Transverse colon (tissue), 4 donors: ENCODE data around the gene KMT5B. TPM values are rescaled to one million over a fixed set of nuclear protein-coding genes. Genes with fewer than 3 reads are reported as not detected.

Source experiments
- DNase-seq: peaks from one replicate; pipeline ENCODE4 v3.0.0-alpha.2; 2019
- H3K27ac ChIP-seq, 4 donors: fragments of 200-600 bp; sonication (generic); 2 replicates each; pipeline ENCODE4 v1.5.1; 2016 to 2018; ENCODE audit warnings: inconsistent platforms in 4 of 4
- H3K27me3 ChIP-seq: fragments of 200-600 bp; sonication (generic); 2 replicates; pipeline ENCODE4 v1.5.1; 2017; ENCODE audit warnings: inconsistent platforms
- H3K36me3 ChIP-seq, 4 donors: fragments of 200-600 bp; sonication (generic); 2 replicates each; pipeline ENCODE4 v1.5.1; 2017 to 2019; ENCODE audit warnings: inconsistent platforms in 4 of 4
- H3K4me1 ChIP-seq, 4 donors: fragments of 200-600 bp; sonication (generic); 2 replicates each; pipeline ENCODE4 v1.5.1; 2017 to 2020; ENCODE audit warnings: inconsistent platforms in 4 of 4
- H3K4me3 ChIP-seq, 4 donors: fragments of 200-600 bp; sonication (generic); 1 replicate in 1 of 4; 2 replicates in 3 of 4; pipeline versions ENCODE4 v1.5.1 to v1.6.1; 2017 to 2019; ENCODE audit warnings: inconsistent platforms in 4 of 4
- H3K9me3 ChIP-seq, 2 donors: fragments of 200-600 bp; sonication (generic); 2 replicates each; pipeline ENCODE4 v1.5.1; 2017 to 2019; ENCODE audit warnings: inconsistent platforms in 2 of 2
- EP300 ChIP-seq: sonication (generic); formaldehyde crosslinking; IDR thresholded peaks from one replicate; pipeline ENCODE4 v1.6.1; 2017; ENCODE audit warnings: antibody characterized with exemption, low read depth
- POLR2A ChIP-seq: fragments of 450-650 bp; IDR thresholded peaks from one replicate; pipeline ENCODE4 v1.6.1; 2016; ENCODE audit warnings: antibody characterized with exemption, mild to moderate bottlenecking, moderate library complexity
- POLR2AphosphoS5 ChIP-seq, 3 donors: sonication (generic); formaldehyde crosslinking; IDR thresholded peaks; one replicate each; pipeline ENCODE4 v1.6.1; 2016; ENCODE audit warnings: antibody characterized with exemption in 3 of 3
- WGBS, 2 donors: methylation state at CpG; one replicate each; pipeline ENCODE4 v1.1.5; 2018; ENCODE audit warnings: low coverage in 1 of 2; 5-methylcytosine and 5-hydroxymethylcytosine counted together
- in situ Hi-C, 4 donors: fragments of 200-750 bp; cut with MboI; loops; one replicate each; pipeline versions ENCODE4 v1.15.0 to v1.15.1; 2017; ENCODE audit warnings: low sequenced_read_pairs in 3 of 4, low pct_ligation_motif_present in 1 of 4, low pct_unique_long_range_greater_than_20kb in 1 of 4
- intact Hi-C: fragments of 100-400 bp; cut with DNase I; formaldehyde crosslinking; loops from one replicate; pipeline ENCODE4 v1.15.1; 2023; ENCODE audit warnings: low total_unique reads
- total RNA-seq, 4 donors: library from RNA; depleted of rRNA; stranded (reverse); fragments of >200 nt; gene quantifications; one replicate each; pipeline ENCODE4 v1.1.0, GENCODE V29; 2016
- TF ChIP-seq, protein P1 (sequence below), 5 experiments: fragments of 200-600 bp in 3 of 5; fragments of 450-650 bp in 2 of 5; sonication (generic) in 3 of 5; IDR thresholded peaks; 1 replicate in 2 of 5; 2 replicates in 3 of 5; pipeline ENCODE4 v1.5.1; 2016 to 2017; ENCODE audit warnings: antibody characterized with exemption in 5 of 5, inconsistent platforms in 3 of 5, mild to moderate bottlenecking in 2 of 5, moderate library complexity in 1 of 5

Gene KMT5B
- total RNA-seq, 4 donors from 2014 or later, result 33.4 to 71.4 (median 63.8) TPM

- H3K9me3 ChIP-seq, result peaks cover 0 to 3% of the 10 kb centered on the region in 2 donors
- TF ChIP-seq EP300 (no peak), POLR2A (no peak), POLR2AphosphoS5 (IDR thresholded peaks at IDR 0.05) (no peak)
- TF ChIP-seq, protein P1, sequence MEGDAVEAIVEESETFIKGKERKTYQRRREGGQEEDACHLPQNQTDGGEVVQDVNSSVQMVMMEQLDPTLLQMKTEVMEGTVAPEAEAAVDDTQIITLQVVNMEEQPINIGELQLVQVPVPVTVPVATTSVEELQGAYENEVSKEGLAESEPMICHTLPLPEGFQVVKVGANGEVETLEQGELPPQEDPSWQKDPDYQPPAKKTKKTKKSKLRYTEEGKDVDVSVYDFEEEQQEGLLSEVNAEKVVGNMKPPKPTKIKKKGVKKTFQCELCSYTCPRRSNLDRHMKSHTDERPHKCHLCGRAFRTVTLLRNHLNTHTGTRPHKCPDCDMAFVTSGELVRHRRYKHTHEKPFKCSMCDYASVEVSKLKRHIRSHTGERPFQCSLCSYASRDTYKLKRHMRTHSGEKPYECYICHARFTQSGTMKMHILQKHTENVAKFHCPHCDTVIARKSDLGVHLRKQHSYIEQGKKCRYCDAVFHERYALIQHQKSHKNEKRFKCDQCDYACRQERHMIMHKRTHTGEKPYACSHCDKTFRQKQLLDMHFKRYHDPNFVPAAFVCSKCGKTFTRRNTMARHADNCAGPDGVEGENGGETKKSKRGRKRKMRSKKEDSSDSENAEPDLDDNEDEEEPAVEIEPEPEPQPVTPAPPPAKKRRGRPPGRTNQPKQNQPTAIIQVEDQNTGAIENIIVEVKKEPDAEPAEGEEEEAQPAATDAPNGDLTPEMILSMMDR (IDR thresholded peaks at IDR 0.05), result no peak
- in situ Hi-C loops, result no loop called here
These were observed 16.5 kb upstream of the KMT5B start for GRCh38 chr11:68229601-68230000.

DNA sequence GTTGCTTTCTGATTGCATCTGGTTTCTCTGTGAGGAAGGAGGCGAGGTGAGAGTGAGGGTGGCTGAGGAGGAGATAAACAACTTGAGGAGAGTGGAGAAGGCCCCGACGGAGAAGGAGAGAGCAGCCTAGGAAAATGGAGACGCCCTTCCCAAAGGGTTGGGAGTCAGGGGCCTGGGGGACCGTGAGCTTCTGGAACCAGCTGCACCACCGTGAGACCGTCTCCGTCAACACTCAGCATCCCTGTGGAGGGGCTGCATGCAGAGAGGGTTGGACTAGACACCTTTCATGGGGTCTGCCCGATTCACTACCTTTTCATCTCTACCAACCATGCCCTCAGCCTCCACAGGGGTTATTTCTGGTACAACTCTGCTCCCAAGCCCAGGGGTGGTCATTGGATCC is 13.3 kb upstream of the KMT5B start:
- no peak for TF ChIP-seq EP300
- no peak for TF ChIP-seq POLR2AphosphoS5 (IDR thresholded peaks at IDR 0.05)
- TF ChIP-seq, protein P1 (IDR thresholded peaks at IDR 0.05), result no peak
- TF ChIP-seq POLR2A, result no peak
- intact Hi-C loops (no loop called here), in situ Hi-C loops (no loop called here)
- Histone ChIP-seq H3K27me3 (no peaks in the 10 kb centered on the region), H3K27ac (no peak overlapping the region), H3K9me3 (peaks cover 0 to 3% of the 10 kb centered on the region in 2 donors), H3K4me3 (no peak overlapping the region), H3K4me1 (no peaks in the 10 kb centered on the region), H3K36me3 (no peaks in the 10 kb centered on the region)
- DNase-seq, result no peak
- WGBS, 2 donors, result 86% methylated on average over 9 of the region's 9 CpGs; no CpG with 5 or more reads in 1 of the 2 donors

More at GRCh38 chr11:68229601-68230000, 16.5 kb upstream of the KMT5B start:
- DNase-seq, result no peak
- H3K4me3 ChIP-seq, result no peak overlapping the region
- no peaks in the 10 kb centered on the region for H3K4me1 ChIP-seq
- no peaks in the 10 kb centered on the region for H3K36me3 ChIP-seq
- H3K27ac ChIP-seq, result no peak overlapping the region
- H3K27me3 ChIP-seq, result no peaks in the 10 kb centered on the region
- WGBS, 2 donors, result 44 to 83% methylated on average over 1 of the region's 1 CpG
- intact Hi-C loops, result no loop called here

GRCh38 chr11:68224606-68225005 is 11.5 kb upstream of the KMT5B start:
- Histone ChIP-seq H3K4me3 (no peak overlapping the region), H3K36me3 (no peaks in the 10 kb centered on the region), H3K4me1 (no peaks in the 10 kb centered on the region), H3K9me3 (peaks cover 0 to 3% of the 10 kb centered on the region in 2 donors), H3K27me3 (no peaks in the 10 kb centered on the region), H3K27ac (no peak overlapping the region)
- in situ Hi-C loops, result no loop called here
- TF ChIP-seq POLR2AphosphoS5 (IDR thresholded peaks at IDR 0.05), result no peak
- TF ChIP-seq, protein P1 (IDR thresholded peaks at IDR 0.05), result no peak
- TF ChIP-seq EP300, result no peak
- no peak for TF ChIP-seq POLR2A
- intact Hi-C loops, result no loop called here
- no peak for DNase-seq
- 88 to 93% methylated on average over 4 to 11 of the region's 11 CpGs for WGBS, 2 donors

DNA sequence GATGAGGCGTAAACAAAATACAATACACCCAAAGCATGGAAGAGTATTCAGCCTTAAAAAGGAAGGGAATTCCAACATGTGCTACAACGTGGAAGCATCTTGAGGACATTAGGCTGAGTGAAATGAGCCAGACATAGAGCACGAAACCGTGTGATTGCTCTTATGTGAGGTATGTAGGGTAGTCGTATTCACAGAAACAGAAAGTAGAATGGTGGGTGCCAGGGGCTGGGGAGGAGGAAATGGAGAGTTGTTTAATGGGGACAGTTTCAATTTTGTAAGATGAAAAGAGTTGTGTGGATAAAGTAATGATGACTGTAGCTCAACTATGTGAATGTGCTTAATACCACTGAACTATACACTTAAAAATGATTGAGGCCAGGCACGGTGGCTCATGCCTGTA is 10.2 kb upstream of the KMT5B start:
- intact Hi-C loops (no loop called here), in situ Hi-C loops (no loop called here)
- Histone ChIP-seq H3K9me3 (no peaks in the 10 kb centered on the region), H3K27me3 (no peaks in the 10 kb centered on the region), H3K4me1 (no peaks in the 10 kb centered on the region), H3K27ac (no peak overlapping the region), H3K36me3 (no peaks in the 10 kb centered on the region), H3K4me3 (no peak overlapping the region)
- TF ChIP-seq POLR2A (no peak), EP300 (no peak)
- no peak for DNase-seq
- 71 to 100% methylated on average over 1 to 6 of the region's 6 CpGs for WGBS, 2 donors

DNA sequence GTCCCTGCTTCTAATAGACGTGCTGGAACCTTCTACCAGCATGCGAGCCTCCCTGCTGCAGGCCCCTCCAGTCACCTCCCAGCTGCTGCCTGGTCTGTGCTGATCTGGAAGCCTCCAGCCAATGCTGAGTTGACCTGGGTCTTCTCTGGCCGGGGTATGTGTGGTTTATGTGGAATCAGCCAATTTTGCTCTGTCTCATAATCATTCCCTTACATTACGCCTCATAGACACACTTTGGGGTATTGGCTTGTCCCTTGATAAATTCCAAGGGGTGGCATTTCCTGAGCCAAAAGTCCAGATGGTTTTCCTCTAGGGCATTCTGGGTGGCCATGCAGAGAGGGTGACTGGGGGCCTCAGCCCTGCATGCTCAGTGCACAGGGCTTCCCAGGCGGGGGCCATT is 8.3 kb upstream of the KMT5B start:
- H3K4me1 ChIP-seq, result peaks cover 0 to 6% (median 4%) of the 10 kb centered on the region in 4 donors
- in situ Hi-C loops (no loop called here), intact Hi-C loops (no loop called here)

More for the DNA sequence above, 8.3 kb upstream of the KMT5B start:
- TF ChIP-seq, protein P1 (IDR thresholded peaks at IDR 0.05), result no peak
- no peak for TF ChIP-seq POLR2A
- no peak for TF ChIP-seq EP300
- TF ChIP-seq POLR2AphosphoS5 (IDR thresholded peaks at IDR 0.05), result no peak
- no peaks in the 10 kb centered on the region for H3K27me3 ChIP-seq
- no peak overlapping the region for H3K4me3 ChIP-seq
- H3K36me3 ChIP-seq, result no peaks in the 10 kb centered on the region
- no peak for DNase-seq
- WGBS, 2 donors, result 71% methylated on average over 5 of the region's 5 CpGs; no CpG with 5 or more reads in 1 of the 2 donors
- no peak overlapping the region for H3K27ac ChIP-seq
- H3K9me3 ChIP-seq, result no peaks in the 10 kb centered on the region
